HG03439 (cell line): ENCODE measurements around the gene SLC12A3.

Source experiments
- ATAC-seq: cut with Tn5 transposase; IDR thresholded peaks from one replicate; pipeline ENCODE4 v1.9.1; 2021; ENCODE audit warnings: mild to moderate bottlenecking, moderate library complexity; ENCODE audit not compliant: unreplicated experiment

The SLC12A3 gene

DNA sequence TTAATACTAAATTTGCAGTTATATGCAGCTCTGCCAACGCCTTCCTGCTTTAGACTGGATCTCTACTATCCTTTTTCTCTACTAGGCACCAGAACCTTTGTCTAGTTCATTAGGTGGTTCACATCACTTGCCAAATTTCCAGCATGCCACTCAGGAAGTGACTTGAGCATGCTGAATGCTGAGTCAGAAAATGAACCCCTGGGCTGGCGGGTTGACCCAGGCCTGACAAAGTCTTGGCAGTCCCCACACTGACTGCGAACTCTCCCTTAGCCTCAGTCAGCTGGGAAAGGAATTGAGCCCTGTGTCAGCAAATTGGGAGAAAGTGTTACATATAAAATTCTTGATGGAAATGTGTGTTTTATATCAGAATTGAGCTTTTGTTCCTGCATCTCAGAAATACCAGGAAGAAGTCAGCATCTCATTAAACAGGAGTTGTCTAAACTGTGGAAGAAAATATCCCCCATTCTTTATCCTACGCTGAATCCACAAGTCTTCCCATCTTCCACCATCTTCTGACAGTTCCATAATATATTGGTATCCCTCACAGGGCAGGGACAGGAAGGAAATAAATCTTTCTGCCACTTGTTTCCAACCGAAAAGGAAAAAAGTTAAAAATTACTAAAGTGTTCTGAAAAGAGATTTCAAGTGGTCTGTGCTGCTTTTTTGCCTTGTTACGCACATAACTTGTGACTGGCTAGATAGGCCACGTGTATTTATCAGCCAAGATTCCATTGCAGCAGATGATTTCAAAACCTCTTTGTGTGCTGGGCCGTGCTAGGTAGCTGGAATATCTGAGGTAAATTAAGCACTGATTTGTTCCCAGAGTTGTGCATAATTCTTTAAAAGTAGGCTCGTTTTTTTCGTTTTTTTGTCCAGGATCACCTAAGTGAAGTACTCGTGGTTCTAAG, 16.7 kb upstream of the SLC12A3 start:
- ATAC-seq, result no peak

DNA sequence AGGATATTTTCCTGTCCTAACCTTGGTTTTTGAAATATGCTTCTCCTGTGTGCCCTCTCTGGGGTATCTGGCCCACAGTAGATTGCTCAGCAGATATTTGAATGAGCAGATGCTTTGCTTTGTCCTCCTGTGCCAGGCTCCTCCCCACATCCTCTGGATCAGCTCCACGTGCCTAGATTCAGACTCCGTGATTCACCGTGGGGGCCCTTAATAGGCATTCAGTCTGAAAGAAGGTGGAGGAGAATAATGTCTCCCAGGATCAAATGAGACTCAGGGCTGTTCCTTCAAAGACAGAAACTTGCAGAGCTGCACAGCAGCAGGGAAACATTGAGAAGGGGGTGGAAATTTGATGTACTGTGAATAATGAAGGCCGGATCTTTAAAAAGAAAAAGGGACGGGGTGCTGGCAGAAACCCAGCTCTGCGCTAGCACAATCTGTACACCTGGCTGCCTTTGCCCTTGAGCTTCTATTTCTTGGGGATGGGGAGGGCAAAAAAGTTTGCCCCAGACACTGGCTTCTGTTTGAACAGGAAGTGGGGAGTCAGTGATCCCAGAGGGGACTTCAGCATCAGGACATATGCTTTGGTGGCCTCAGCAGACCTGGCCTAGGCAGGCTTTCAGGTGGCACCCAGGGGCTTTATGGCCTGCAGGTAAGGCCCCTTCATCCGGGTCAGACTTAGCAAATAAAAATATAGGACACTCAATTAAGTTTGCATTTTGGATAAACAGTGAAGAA, 15.9 kb upstream of the SLC12A3 start:
- no peak for ATAC-seq

DNA sequence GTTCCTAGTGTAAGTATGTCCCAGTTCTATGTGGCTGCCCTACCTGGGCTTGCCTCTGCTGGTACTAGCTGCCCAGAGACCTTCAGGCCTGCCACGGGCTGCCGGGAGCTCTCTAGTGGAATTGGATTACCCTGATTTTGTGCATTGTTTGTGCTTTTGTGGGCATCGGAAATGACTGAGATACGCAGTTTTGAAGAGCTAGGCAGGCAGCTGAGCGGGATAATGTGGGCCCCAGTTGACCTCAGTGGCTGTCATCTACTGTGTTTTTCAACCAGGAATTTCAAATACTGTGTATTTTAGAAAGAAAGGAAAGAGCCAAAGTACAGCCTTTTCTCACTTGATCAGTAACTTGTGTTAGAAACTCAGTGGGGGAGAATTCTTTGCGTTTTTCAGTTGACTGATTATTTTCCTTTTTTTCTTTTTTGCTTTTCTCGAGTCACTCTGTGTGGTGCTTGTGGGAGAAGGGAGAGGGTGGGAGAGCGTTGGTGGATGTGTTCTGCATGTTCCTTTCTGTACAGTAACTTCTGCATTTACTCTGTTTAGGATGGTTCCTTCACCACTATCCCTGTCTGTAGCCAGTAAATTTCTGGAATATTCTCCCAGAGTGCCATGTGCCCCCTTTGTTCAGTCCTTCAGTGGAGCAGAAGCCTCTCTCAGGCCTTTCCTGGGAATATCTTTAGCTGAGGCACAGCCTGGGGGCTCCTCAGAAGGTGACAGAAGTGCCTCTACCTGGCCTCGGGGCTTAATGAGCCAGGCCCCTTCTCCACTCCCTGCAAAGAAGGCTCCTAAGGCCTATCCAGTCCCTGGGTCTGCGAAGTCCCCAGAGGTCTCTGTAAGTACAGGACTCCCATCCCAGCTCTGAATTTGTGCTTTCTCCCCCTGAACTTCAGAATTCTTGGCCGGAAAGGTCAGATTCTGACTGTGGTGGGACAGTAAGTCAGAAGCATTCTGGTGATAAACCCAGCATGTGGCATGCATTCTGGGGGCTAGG, 15.0 kb upstream of the SLC12A3 start:
- ATAC-seq, result no peak

DNA sequence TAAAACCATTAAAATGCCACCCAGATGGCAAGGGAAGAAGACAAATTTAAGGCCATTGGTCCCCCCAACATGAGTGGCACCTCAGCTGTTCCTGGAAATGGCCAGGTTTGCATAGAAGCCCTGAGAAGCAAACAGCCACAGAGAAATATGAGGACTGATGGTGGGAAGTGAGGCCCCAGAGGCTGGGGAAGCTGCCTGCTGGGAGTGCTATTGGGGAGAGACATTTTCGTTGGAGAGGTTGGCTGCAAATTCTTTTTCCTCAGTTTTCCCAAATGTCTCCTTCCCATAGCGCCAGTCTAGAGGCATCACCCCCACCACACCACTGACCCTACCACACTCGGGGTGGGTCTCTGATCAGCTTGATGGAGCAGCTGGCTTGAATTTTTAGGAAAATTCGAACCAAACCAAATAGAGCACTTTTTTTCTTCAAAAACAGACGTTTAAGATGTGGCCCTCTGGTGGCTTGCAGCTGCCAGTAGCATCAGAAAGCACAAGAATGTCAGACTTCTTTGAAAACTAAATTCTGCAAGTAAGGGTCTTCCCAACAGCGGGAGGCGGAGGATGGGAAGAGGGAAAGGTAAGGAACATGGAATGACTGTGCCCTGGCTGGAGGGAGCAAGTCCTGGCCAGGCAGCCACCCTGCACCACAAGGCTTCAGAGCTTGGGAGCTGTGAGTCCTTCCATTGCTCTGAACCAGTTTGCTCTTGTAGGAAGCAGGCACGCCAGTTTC, 13.2 kb upstream of the SLC12A3 start:
- no peak for ATAC-seq

DNA sequence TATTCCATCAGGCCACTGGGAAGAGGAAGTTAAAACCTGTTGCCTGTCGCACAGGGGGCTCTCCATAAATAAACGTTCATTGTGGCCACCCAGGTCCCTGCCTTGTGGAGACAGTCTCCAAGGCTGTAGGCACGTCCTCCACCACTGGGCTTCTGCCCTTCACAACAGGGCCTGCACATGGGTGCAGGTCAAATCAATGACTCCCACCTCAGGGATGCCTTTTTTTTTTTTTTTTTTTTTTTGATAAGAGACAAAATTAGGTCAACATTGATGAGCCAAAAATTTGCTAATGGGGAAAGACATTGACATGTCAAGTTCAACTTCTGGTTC, 12.6 kb upstream of the SLC12A3 start:
- no peak for ATAC-seq

DNA sequence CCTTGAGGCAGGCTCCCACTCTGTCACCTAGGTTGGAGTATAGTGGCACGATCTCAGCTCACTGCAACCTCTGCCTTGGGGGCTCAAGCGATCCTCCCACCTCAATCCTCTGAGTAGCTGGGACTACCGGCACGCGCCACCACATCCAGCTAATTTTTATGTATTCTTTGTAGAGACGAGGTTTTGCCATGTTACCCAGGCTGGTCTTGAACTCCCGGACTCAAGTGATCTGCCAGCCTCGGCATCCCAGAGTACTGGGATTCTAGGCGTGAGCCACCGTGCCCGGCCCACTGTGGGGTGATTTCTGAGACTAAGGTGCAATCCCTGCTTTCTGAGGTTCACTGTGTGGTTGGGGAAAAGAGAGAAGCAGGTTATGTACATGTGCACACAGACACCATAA, 12.0 kb upstream of the SLC12A3 start:
- ATAC-seq, result no peak

DNA sequence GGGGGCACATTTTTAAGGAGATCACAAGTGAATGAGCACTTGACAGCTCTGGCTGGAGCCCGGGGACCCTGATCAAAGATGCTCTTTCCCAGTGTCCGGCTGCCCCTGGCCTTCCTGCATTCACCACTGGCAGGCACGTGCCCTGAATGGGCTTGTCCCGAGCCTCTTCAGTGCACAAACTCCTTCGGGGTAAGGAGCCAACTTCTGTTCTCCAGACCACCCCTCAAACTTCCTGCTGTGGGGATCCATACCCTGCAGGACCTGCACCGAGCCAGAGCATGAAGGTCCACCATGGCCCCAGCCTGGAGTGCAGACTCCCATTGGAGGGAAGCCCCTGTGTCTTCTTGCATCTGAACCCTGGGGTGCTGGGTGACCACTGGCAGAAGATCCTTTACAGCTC, 9.8 kb upstream of the SLC12A3 start:
- ATAC-seq, result no peak

DNA sequence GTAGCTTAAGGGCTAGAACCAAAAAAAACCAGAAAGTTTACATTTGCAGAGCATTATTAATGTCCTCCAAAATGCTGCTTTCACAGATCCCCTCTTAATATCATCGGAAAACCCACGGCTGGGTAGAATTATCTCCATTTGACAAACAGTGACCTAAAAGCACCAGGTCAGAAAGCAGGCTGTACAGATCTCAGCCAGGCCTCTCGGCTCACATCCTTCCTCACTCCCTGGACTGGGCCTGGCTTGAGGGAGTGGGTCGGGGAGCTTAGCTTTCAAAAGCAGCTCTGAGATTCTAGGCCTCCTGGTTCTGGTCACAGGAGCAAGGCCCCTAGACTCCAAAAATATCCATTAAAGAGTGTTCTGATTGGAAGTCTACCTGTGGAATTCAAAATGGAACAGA, 9.1 kb upstream of the SLC12A3 start:
- no peak for ATAC-seq

DNA sequence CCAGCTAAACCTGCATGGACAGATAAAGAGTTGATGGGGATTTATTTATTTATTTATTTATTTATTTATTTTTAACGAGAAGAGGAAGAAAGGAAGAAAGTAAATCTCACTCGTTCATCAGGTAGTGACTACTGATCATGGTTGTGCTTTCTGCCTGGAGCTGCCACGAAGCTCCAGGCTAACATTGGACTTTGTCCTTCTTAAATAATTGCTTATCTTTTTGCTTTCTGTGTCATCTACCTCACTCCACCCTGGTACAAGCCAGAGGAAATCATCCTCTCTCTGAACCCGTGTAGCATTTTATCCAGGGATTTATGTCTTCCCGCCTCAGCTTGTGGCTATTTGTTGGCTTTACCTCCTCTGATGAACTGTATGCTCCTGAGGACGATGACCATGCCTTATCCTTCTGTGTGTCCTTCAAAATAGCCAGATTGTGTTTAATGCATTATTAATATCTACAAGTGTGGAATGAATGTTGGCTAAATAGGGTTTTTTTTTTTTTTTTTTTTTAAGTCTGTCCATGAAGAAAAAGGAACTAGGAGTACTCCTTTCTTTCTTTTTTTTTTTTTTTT, 8.0 kb upstream of the SLC12A3 start:
- no peak for ATAC-seq

DNA sequence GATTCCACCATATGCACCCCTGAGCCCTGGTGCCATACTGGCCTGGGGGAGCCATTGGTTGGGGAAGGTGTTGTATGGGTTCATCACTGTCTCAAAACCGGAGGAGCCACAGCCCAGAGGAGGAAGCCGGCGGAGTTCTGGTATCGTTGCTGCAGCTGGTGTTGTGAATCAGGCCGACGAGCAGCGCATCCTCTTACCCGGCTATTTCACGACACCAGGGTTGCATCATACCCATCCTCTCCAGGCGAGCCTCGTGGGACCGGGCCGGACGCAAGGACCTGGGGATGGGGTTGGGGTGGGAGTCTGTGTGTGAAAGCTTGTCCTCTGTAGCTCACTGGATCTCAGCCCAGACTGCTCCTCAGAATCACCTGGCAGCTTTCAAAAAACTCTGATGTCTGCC, 6.6 kb upstream of the SLC12A3 start:
- ATAC-seq, result no peak

DNA sequence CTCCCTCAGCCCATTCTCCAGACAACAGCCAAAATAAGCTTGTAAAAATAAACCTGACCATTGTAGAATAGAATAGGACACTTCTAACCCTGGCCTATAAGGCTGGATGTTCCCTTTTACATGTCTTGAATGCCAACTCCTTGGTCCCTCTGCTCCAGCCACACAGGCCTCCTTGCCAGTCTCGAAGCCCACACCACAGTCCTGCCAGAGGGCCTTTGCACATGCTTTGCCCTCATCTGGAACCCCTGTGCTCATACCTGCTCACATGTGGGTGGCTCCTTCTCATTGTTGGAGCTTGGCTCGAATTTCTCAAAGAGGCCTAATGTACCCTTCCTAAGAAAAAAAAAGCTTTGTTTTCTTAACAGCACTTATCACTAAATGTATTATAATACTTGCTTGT, 5.4 kb upstream of the SLC12A3 start:
- no peak for ATAC-seq

DNA sequence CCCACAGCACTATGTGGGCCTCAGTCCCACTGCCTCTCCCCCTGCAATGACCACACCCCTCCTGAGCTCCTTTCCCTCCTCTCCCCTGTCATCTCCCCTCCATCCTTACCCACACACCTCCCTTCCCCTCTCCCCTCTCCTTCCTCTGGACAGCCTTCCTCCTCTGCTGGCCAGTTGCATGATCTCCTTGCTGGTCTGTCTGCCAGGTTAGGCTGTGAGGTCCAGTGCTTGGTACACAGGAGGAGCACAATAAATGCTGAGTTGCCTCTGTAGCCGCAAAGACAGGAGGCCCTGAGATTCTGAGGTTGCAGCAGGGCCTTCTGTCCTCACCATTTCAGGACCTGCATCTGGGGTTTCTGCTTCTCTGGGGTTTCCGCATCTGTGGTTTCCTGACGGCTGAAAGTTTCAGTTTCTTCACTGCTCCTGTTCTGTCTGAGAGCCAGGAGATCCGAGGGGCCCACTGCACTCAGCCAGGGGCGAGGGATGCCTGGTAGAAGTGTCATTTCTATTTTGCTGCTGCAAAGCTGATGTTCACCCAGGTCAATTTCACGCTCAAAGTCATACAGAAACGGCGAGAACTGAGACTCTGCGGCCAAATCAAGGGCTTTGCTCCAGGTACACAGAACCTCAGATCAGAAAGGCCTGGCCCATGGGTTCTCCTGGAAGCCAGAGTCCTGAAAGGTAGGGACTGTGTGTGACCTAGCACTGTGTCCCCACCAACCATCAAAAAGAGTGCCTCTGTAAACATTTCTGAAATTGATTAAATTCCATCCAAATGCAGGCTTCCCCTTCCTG, 4.6 kb upstream of the SLC12A3 start:
- no peak for ATAC-seq

DNA sequence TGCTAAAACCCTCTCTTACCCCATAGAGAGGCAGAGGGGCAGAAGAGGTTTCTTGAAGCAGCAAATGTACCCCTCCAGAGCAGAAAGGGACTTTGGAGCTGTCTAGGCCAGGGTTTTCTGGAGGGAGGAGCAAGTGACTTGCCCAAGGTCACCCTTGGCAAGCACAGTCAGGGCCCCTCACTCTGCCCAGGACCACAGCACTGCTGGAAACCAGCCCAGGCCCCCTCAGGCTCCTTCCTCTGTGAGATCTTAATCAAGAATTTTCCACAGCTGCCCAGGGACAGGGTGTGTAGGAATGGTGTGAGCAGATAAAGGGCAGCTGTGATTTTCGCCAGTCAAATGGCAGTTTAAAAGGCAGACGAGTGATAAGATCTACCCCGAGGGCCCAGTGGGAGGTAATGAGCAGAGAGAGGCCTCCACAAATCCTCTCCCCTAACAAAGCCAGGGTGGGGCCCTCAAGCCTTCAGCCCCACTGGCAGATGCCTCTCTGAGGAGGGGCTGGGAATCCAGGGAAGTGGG, 3.9 kb upstream of the SLC12A3 start:
- no peak for ATAC-seq

DNA sequence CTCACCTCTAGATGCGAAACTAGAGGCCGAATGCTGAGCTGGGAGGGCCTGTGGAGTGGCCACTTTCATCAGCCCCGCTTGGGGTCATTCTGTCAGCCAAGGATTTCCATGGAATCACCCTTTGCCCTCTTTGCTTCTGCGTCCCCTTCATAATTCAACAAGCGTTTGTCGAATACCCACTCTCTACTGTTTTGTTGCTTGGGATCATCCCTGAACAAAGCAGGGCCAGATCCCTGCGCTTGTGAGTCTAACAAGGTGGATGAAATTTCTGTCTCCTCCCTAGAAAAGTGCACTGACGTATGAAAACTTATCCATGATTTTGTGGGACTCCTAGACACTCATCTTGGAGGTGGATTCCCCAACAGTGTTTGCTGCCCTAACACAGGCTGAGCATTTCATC, 3.3 kb upstream of the SLC12A3 start:
- ATAC-seq, result no peak

DNA sequence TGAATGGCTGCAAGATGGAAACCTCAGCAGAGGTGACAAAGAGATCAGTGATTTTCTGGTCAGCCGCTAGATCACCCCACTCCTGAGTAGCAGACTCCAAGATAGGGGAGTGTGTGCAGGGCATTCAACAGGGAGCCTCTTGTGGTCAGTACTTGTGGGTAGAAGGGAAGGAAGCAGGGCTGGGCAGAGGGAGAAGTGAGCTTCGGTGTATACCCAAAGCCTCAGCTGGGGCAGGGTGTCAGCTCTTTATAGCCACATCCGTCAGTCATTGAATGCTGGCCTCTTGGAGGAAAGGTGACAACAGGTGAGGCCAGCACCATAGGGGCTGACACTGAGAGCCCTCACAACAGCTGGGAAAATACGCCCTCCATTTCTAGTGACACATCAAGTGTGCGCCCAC, 2.2 kb upstream of the SLC12A3 start:
- ATAC-seq, result no peak

DNA sequence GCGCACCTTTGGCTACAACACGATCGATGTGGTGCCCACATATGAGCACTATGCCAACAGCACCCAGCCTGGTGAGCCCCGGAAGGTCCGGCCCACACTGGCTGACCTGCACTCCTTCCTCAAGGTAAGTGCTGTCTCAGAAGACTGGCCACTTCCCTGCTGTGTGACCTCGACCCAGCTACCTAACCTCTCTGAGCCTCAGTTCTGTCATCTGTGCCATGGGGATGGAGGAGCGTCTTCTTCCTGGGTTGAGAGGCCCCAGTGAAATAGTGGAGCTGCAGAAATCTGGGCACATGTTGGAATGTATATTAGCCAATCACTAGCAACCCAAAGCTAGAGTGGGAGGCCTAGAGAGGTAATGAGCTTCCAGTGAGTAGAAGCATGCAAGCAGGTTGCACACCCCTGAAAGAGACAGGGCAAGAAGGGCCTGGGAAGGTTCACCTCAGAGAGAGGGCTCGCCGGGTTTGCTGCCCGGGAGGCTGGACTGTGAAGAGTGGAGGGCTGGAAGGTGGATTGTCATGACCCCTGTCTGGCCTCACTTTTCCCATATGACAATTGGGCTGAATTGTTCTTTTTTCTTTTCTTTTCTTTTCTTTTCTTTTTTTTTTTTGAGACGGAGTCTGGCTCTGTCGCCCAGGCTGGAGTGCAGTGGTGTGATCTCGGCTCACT, 521 bp downstream of the SLC12A3 start:
- ATAC-seq, result no peak

DNA sequence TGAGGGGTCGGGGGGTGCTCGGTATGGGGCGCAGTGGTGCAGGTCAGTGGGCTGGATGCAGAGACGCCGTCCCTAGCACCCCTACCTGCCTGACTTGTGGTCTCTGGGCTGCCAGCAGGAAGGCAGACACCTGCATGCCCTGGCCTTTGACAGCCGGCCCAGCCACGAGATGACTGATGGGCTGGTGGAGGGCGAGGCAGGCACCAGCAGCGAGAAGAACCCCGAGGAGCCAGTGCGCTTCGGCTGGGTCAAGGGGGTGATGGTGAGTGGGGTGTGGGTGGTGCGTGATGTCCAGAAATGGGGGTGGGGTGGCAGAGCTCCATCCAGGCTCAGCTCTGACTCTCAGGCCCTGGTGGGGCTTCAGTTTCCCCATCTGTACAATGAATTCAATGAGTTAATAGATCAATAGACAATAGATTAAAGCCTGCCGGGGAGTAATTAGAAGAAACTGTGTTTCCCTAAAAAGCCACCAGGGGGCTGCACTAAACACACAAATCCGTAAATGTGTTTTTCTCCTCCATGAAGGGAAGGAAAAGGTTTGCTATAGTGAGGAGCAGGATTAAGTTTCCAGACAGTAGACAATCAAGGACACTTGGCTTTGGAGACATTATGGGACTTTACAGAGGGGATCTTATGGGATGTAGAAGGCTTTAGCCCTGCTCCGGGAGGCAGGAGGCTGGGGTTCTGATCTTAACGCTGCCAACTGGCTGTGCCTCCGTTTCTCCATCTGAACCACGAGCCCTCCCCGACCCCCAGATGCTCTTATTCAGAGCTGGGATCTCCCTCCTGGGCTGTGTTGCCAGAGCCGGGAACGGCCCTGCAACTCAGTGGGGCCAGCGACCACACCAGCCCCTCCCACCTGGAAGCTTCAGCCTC, 2.2 kb downstream of the SLC12A3 start:
- no peak for ATAC-seq

DNA sequence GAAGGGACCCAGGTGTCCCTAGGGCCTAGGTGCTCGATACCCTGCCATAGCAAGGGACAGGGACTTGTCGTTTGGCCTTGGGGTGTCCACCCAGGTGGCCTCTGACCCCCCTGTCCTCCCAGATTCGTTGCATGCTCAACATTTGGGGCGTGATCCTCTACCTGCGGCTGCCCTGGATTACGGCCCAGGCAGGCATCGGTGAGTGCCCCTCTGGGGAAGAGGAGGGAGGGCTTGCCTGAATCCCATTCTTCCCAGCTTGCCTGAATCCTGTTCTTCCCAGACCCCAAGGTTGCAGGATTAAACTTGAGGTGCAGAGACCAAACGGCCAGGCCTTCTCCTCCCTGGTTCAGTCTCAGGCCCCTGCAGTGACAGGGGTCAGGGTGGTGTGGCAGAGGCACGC, 3.2 kb downstream of the SLC12A3 start:
- no peak for ATAC-seq
